PC-9 (cell line): ENCODE results near the gene INPP5B.

Experiments used
- CTCF ChIP-seq: fragments of 200-600 bp; sonication (generic); conservative IDR thresholded peaks from 2 replicates; pipeline ENCODE4 v1.6.1; 2017; ENCODE audit warnings: mixed run types, antibody characterized with exemption, mild to moderate bottlenecking, moderate library complexity
- EZH2 ChIP-seq: fragments of 200-600 bp; sonication (generic); IDR thresholded peaks from 2 replicates; pipeline ENCODE4 v1.8.0; 2017; ENCODE audit warnings: antibody characterized with exemption, low read depth

GRCh38 chr1:37851262-37851661 is 95.6 kb downstream of the INPP5B start:
- TF ChIP-seq CTCF (no peak), EZH2 (no peak)
